NCI-H187 treated with DMSO at 0.1 percent for 48 hours (cell line): ENCODE data around the gene IVL.

ENCODE experiments used
- DNase-seq: peaks from one replicate; lab custom pipeline; 2025; lab: John Stamatoyannopoulos, UW

The IVL gene

DNA sequence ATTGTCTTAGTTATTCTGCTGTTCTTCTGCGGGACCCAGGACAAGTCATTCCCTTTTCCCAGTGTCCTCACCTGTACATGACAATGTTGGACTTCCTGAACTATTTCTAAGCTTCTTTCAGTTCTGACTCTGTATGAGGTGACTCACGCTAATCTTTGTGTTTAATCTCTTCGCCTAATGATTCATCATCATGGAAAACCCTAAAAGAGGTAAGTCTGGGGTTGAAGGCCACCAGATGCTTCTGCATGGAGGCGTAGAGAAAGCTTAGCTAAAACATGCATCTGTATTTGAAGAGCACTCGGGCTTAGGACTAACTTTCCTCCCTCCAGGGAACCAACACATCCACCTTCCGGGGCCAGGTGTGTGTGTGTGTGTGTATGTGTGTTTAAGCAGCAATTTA lies 46.1 kb downstream of the IVL start:
- DNase-seq = no peak

DNA sequence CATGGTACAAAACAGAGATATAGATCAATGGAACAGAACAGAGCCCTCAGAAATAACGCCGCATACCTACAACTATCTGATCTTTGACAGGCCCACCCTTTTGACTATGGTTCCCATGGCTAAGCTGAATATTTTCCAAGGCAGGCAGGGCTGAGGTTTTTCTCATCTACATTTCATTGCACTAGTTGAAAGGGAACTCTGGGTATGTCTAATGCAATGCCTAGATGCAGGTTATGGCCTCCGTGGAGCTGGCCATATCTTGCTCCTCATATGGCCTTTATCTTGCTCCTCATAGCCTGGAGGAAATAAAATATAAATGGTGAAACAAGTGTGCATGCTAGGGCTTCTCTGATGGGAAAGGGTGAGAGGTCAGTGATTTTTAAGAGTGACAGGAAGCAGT lies 49.2 kb downstream of the IVL start:
- DNase-seq = no peak

- DNase-seq = no peak
Measured at GRCh38 chr1:152959273-152959672, 50.9 kb downstream of the IVL start.

- DNase-seq = no peak
Measured at GRCh38 chr1:152959801-152960451, 51.6 kb downstream of the IVL start.

GRCh38 chr1:152960452-152961044 lies 52.2 kb downstream of the IVL start:
- no peak for DNase-seq
